HCT116 (cell line): Measurements from ENCODE around the gene SYT7.

Experiments used
- CBX3 ChIP-seq: IDR thresholded peaks from 2 replicates; pipeline ENCODE4 v1.6.1; 2012; ENCODE audit warnings: low read depth
- CEBPB ChIP-seq: IDR thresholded peaks from 2 replicates; pipeline ENCODE4 v1.6.1; 2012; ENCODE audit warnings: low read depth
- EZH2 ChIP-seq: fragments of 200-600 bp; sonication (generic); IDR thresholded peaks from 2 replicates; pipeline ENCODE4 v1.6.1; 2017; ENCODE audit warnings: antibody characterized with exemption, mixed run types
- EZH2phosphoT487 ChIP-seq: fragments of 200-600 bp; IDR thresholded peaks from 2 replicates; pipeline ENCODE4 v1.6.1; 2018; ENCODE audit warnings: antibody characterized with exemption, borderline replicate concordance
- JUND ChIP-seq: IDR thresholded peaks from 2 replicates; pipeline ENCODE4 v1.6.1; 2012
- POLR2A ChIP-seq: IDR thresholded peaks from 2 replicates; pipeline ENCODE4 v1.7.0; 2011; ENCODE audit warnings: borderline replicate concordance; ENCODE audit not compliant: insufficient read depth, insufficient read length; ENCODE audit errors: extremely low read depth
- POLR2AphosphoS5 ChIP-seq: IDR thresholded peaks from 2 replicates; pipeline ENCODE4 v1.6.1; 2011; ENCODE audit warnings: mild to moderate bottlenecking, low read depth, low read length, moderate library complexity
- TCF7L2 ChIP-seq: IDR thresholded peaks from 2 replicates; pipeline ENCODE4 v1.7.0; 2011; ENCODE audit warnings: borderline replicate concordance, inconsistent platforms; ENCODE audit not compliant: insufficient read depth, insufficient read length; ENCODE audit errors: extremely low read depth
- ZNF274 ChIP-seq: fragments of 200-500 bp; sonication (Bioruptor generic); IDR thresholded peaks from 2 replicates; pipeline ENCODE4 v1.6.1; 2014; ENCODE audit warnings: mild to moderate bottlenecking, low read depth, low read length, inconsistent platforms
- TF ChIP-seq, protein P1 (sequence below), 3 experiments: fragments of 200-600 bp in 1 of 3; sonication (generic) in 1 of 3; IDR thresholded peaks in 2 of 3; conservative IDR thresholded peaks in 1 of 3; 2 replicates each; pipeline ENCODE4 v1.5.1; 2012 to 2017; ENCODE audit warnings: low read depth in 2 of 3, low read length in 2 of 3, antibody characterized with exemption in 1 of 3, borderline replicate concordance in 1 of 3, control low read depth in 1 of 3, mild to moderate bottlenecking in 1 of 3, mixed read lengths in 1 of 3, mixed run types in 1 of 3, moderate library complexity in 1 of 3; ENCODE audit not compliant: insufficient read depth in 1 of 3
- TF ChIP-seq, protein P2 (sequence below): IDR thresholded peaks from 2 replicates; pipeline ENCODE4 v1.6.1; 2012
- TF ChIP-seq, protein P3 (sequence below): IDR thresholded peaks from 2 replicates; pipeline ENCODE4 v1.6.1; 2012; ENCODE audit warnings: low read depth

- TF ChIP-seq, protein P1, sequence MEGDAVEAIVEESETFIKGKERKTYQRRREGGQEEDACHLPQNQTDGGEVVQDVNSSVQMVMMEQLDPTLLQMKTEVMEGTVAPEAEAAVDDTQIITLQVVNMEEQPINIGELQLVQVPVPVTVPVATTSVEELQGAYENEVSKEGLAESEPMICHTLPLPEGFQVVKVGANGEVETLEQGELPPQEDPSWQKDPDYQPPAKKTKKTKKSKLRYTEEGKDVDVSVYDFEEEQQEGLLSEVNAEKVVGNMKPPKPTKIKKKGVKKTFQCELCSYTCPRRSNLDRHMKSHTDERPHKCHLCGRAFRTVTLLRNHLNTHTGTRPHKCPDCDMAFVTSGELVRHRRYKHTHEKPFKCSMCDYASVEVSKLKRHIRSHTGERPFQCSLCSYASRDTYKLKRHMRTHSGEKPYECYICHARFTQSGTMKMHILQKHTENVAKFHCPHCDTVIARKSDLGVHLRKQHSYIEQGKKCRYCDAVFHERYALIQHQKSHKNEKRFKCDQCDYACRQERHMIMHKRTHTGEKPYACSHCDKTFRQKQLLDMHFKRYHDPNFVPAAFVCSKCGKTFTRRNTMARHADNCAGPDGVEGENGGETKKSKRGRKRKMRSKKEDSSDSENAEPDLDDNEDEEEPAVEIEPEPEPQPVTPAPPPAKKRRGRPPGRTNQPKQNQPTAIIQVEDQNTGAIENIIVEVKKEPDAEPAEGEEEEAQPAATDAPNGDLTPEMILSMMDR (IDR thresholded peaks at IDR 0.05 in 2 of 3, conservative IDR thresholded peaks at IDR 0.05 in 1 of 3; ENCODE audit: borderline replicate concordance in 1 of 3, insufficient read depth in 1 of 3, low read depth in 2 of 3, low read length in 2 of 3) = no peak
- TF ChIP-seq TCF7L2 (no peak), POLR2A (no peak), ZNF274 (no peak), JUND (no peak), CBX3 (no peak), POLR2AphosphoS5 (no peak), EZH2 (no peak), CEBPB (no peak), EZH2phosphoT487 (no peak)
- TF ChIP-seq, protein P2, sequence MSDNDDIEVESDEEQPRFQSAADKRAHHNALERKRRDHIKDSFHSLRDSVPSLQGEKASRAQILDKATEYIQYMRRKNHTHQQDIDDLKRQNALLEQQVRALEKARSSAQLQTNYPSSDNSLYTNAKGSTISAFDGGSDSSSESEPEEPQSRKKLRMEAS = no peak
- TF ChIP-seq, protein P3, sequence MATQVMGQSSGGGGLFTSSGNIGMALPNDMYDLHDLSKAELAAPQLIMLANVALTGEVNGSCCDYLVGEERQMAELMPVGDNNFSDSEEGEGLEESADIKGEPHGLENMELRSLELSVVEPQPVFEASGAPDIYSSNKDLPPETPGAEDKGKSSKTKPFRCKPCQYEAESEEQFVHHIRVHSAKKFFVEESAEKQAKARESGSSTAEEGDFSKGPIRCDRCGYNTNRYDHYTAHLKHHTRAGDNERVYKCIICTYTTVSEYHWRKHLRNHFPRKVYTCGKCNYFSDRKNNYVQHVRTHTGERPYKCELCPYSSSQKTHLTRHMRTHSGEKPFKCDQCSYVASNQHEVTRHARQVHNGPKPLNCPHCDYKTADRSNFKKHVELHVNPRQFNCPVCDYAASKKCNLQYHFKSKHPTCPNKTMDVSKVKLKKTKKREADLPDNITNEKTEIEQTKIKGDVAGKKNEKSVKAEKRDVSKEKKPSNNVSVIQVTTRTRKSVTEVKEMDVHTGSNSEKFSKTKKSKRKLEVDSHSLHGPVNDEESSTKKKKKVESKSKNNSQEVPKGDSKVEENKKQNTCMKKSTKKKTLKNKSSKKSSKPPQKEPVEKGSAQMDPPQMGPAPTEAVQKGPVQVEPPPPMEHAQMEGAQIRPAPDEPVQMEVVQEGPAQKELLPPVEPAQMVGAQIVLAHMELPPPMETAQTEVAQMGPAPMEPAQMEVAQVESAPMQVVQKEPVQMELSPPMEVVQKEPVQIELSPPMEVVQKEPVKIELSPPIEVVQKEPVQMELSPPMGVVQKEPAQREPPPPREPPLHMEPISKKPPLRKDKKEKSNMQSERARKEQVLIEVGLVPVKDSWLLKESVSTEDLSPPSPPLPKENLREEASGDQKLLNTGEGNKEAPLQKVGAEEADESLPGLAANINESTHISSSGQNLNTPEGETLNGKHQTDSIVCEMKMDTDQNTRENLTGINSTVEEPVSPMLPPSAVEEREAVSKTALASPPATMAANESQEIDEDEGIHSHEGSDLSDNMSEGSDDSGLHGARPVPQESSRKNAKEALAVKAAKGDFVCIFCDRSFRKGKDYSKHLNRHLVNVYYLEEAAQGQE = no peak
Observed at GRCh38 chr11:61616434-61616833, 35.6 kb upstream of the SYT7 start.
